Measurements from ENCODE around the gene LSAMP. TPM values are rescaled to one million over a fixed set of nuclear protein-coding genes. Genes with fewer than 3 reads are reported as not detected.

The LSAMP gene
- total and polyA plus RNA-seq, 2 experiments from 2014 or later = 2.0 to 2.9 TPM

DNA sequence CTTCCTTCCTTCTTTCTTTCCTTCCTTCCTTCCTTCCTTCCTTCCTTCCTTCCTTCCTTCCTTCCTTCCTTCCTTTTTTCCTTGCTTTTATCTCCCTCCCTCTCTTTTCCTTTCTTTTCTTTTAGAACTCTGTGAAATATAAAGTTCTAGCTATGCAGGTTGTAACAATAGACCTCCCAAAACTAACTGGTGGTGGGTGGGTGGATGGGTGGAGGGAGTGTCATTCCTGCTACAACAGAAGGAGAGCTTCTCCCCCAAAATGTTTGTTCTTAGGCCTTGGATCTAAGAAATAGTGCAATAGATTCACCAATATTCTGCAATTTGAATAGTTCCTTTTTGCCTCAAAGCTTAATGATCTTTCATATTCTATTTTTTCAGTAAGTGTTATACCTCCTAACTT, 606.0 kb downstream of the LSAMP start (continued):
- TF ChIP-seq, protein P1, sequence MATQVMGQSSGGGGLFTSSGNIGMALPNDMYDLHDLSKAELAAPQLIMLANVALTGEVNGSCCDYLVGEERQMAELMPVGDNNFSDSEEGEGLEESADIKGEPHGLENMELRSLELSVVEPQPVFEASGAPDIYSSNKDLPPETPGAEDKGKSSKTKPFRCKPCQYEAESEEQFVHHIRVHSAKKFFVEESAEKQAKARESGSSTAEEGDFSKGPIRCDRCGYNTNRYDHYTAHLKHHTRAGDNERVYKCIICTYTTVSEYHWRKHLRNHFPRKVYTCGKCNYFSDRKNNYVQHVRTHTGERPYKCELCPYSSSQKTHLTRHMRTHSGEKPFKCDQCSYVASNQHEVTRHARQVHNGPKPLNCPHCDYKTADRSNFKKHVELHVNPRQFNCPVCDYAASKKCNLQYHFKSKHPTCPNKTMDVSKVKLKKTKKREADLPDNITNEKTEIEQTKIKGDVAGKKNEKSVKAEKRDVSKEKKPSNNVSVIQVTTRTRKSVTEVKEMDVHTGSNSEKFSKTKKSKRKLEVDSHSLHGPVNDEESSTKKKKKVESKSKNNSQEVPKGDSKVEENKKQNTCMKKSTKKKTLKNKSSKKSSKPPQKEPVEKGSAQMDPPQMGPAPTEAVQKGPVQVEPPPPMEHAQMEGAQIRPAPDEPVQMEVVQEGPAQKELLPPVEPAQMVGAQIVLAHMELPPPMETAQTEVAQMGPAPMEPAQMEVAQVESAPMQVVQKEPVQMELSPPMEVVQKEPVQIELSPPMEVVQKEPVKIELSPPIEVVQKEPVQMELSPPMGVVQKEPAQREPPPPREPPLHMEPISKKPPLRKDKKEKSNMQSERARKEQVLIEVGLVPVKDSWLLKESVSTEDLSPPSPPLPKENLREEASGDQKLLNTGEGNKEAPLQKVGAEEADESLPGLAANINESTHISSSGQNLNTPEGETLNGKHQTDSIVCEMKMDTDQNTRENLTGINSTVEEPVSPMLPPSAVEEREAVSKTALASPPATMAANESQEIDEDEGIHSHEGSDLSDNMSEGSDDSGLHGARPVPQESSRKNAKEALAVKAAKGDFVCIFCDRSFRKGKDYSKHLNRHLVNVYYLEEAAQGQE (IDR thresholded peaks at IDR 0.05; ENCODE audit: unreplicated experiment) = no peak
- TF ChIP-seq ZNF114 (CRISPR knock-in tag; IDR thresholded peaks at IDR 0.05) = no peak
- TF ChIP-seq EZH2phosphoT487 (IDR thresholded peaks at IDR 0.05; ENCODE audit: unreplicated experiment) = no peak
- no peak for TF ChIP-seq STAT1 (IDR thresholded peaks at IDR 0.05; ENCODE audit: unreplicated experiment)
- no peak for TF ChIP-seq NANOG (IDR thresholded peaks at IDR 0.05; ENCODE audit: borderline replicate concordance)
- TF ChIP-seq ETS1 (IDR thresholded peaks at IDR 0.05) = no peak
- no peak for TF ChIP-seq CREB1 (CRISPR knock-in tag; IDR thresholded peaks at IDR 0.05; ENCODE audit: low read depth)
- TF ChIP-seq CTCF (conservative IDR thresholded peaks at IDR 0.05; ENCODE audit: low read depth in 2 of 2) = no peak

- H4K20me1 ChIP-seq (replicated peaks; ENCODE audit: insufficient read depth) = no peaks in the 10 kb centered on the region
- Mint-ChIP-seq H3K36me3 (ENCODE audit: low read depth) (no peaks in the 10 kb centered on the region), H3K27ac (no peak overlapping the region), H3K4me3 (no peak overlapping the region), H3K4me1 (peaks cover 20% of the 10 kb centered on the region), H3K27me3 (ENCODE audit: insufficient read depth, low read depth, poor library complexity) (peaks cover 6% of the 10 kb centered on the region), H3K9me3 (no peaks in the 10 kb centered on the region)
- no peak overlapping the region for H3K4me3 ChIP-seq
- no peak overlapping the region for H3K27ac ChIP-seq (ENCODE audit: low read depth)
- H3K4me2 ChIP-seq = no peak overlapping the region
- H3K36me3 ChIP-seq (ENCODE audit: insufficient read depth) = no peaks in the 10 kb centered on the region
- no peaks in the 10 kb centered on the region for H3K27me3 ChIP-seq (ENCODE audit: insufficient read depth)
- H3K79me2 ChIP-seq (replicated peaks; ENCODE audit: insufficient read depth) = no peaks in the 10 kb centered on the region
- H2AFZ ChIP-seq = no peak overlapping the region
- H3K4me1 ChIP-seq (ENCODE audit: insufficient read depth) = 0 out of 2 replicates have a peak, but pooled peaks cover 4% of the 10 kb centered on the region
- no peak for ATAC-seq
- TF ChIP-seq ZNF462 (CRISPR knock-in tag; IDR thresholded peaks at IDR 0.05) (no peak), CTCF (conservative IDR thresholded peaks at IDR 0.05; ENCODE audit: low read depth in 2 of 2) (no peak), STAT1 (IDR thresholded peaks at IDR 0.05; ENCODE audit: unreplicated experiment) (no peak)
- DNase-seq (ENCODE audit: low spot score) = no peak
- no peaks in the 10 kb centered on the region for H3F3A ChIP-seq (replicated peaks; ENCODE audit: low read depth)
- no peaks in the 10 kb centered on the region for H3K9me2 ChIP-seq (ENCODE audit: insufficient read depth)
These were observed 606.5 kb downstream of the LSAMP start for GRCh38 chr3:115838786-115839185.
